Stimulated activated naive CD8-positive, alpha-beta T cell treated with anti-CD3 and anti-CD28 coated beads, Interleukin-15, Interleukin-2, amounts not matched to agents 100 ng/mL and 50 ng/mL, for 24 hours (primary cell): ENCODE measurements around the gene LEFTY1.

ENCODE experiments used
- H3K27ac Mint-ChIP-seq: one replicate; pipeline ENCODE4 v1.8.0; 2021; ENCODE audit warnings: mild to moderate bottlenecking, mixed read lengths
- H3K27me3 Mint-ChIP-seq: one replicate; pipeline ENCODE4 v1.8.0; 2021; ENCODE audit warnings: mixed read lengths
- H3K36me3 Mint-ChIP-seq: one replicate; pipeline ENCODE4 v1.8.0; 2021; ENCODE audit warnings: low read depth, mixed read lengths
- H3K4me1 Mint-ChIP-seq: one replicate; pipeline ENCODE4 v1.8.0; 2021; ENCODE audit warnings: low read depth, mixed read lengths
- H3K4me3 Mint-ChIP-seq: one replicate; pipeline ENCODE4 v1.8.0; 2021; ENCODE audit warnings: mild to moderate bottlenecking, mixed read lengths
- H3K9me3 Mint-ChIP-seq: one replicate; pipeline ENCODE4 v1.8.0; 2021; ENCODE audit warnings: mixed read lengths

The LEFTY1 gene

GRCh38 chr1:225860876-225861441, 28.0 kb downstream of the LEFTY1 start:
- H3K9me3 Mint-ChIP-seq, result no peaks in the 10 kb centered on the region
- H3K36me3 Mint-ChIP-seq, result peaks cover 41% of the 10 kb centered on the region
- no peak overlapping the region for H3K4me3 Mint-ChIP-seq

GRCh38 chr1:225860107-225860506, 28.8 kb downstream of the LEFTY1 start:
- no peaks in the 10 kb centered on the region for H3K9me3 Mint-ChIP-seq
- no peak overlapping the region for H3K4me3 Mint-ChIP-seq
- no peaks in the 10 kb centered on the region for H3K27me3 Mint-ChIP-seq
- peaks cover 22% of the 10 kb centered on the region for H3K4me1 Mint-ChIP-seq
- no peak overlapping the region for H3K27ac Mint-ChIP-seq
- H3K36me3 Mint-ChIP-seq, result peaks cover 43% of the 10 kb centered on the region

More at GRCh38 chr1:225860876-225861441, 28.0 kb downstream of the LEFTY1 start:
- H3K27me3 Mint-ChIP-seq, result no peaks in the 10 kb centered on the region
- H3K27ac Mint-ChIP-seq, result no peak overlapping the region
- H3K4me1 Mint-ChIP-seq, result peaks cover 26% of the 10 kb centered on the region

GRCh38 chr1:225859151-225859550, 29.8 kb downstream of the LEFTY1 start:
- no peak overlapping the region for H3K27ac Mint-ChIP-seq
- no peaks in the 10 kb centered on the region for H3K27me3 Mint-ChIP-seq
- H3K4me3 Mint-ChIP-seq, result no peak overlapping the region
- peaks cover 46% of the 10 kb centered on the region for H3K36me3 Mint-ChIP-seq
- H3K4me1 Mint-ChIP-seq, result peaks cover 17% of the 10 kb centered on the region
- no peaks in the 10 kb centered on the region for H3K9me3 Mint-ChIP-seq

GRCh38 chr1:225857256-225857655, 31.7 kb downstream of the LEFTY1 start:
- no peak overlapping the region for H3K4me3 Mint-ChIP-seq
- H3K36me3 Mint-ChIP-seq, result peaks cover 51% of the 10 kb centered on the region
- H3K27ac Mint-ChIP-seq, result no peak overlapping the region
- H3K4me1 Mint-ChIP-seq, result peaks cover 22% of the 10 kb centered on the region
- H3K27me3 Mint-ChIP-seq, result no peaks in the 10 kb centered on the region
- H3K9me3 Mint-ChIP-seq, result no peaks in the 10 kb centered on the region

- peaks cover 47% of the 10 kb centered on the region for H3K36me3 Mint-ChIP-seq
- H3K27ac Mint-ChIP-seq, result no peak overlapping the region
- no peaks in the 10 kb centered on the region for H3K27me3 Mint-ChIP-seq
- no peaks in the 10 kb centered on the region for H3K9me3 Mint-ChIP-seq
- no peak overlapping the region for H3K4me3 Mint-ChIP-seq
- H3K4me1 Mint-ChIP-seq, result peaks cover 37% of the 10 kb centered on the region
These were observed 33.2 kb downstream of the LEFTY1 start for GRCh38 chr1:225855503-225856300.

GRCh38 chr1:225853441-225853840, 35.5 kb downstream of the LEFTY1 start:
- H3K9me3 Mint-ChIP-seq, result no peaks in the 10 kb centered on the region
- H3K4me1 Mint-ChIP-seq, result peaks cover 58% of the 10 kb centered on the region
- peaks cover 39% of the 10 kb centered on the region for H3K36me3 Mint-ChIP-seq
- H3K27me3 Mint-ChIP-seq, result no peaks in the 10 kb centered on the region
- no peak overlapping the region for H3K27ac Mint-ChIP-seq
- H3K4me3 Mint-ChIP-seq, result no peak overlapping the region

GRCh38 chr1:225852413-225853124, 36.4 kb downstream of the LEFTY1 start:
- Mint-ChIP-seq H3K27me3 (no peaks in the 10 kb centered on the region), H3K27ac (peak overlapping the region; percentile 37), H3K4me3 (no peak overlapping the region), H3K4me1 (peaks cover 67% of the 10 kb centered on the region), H3K36me3 (peaks cover 35% of the 10 kb centered on the region), H3K9me3 (no peaks in the 10 kb centered on the region)

- H3K4me1 Mint-ChIP-seq, result peaks cover 68% of the 10 kb centered on the region
- H3K36me3 Mint-ChIP-seq, result peaks cover 35% of the 10 kb centered on the region
- no peaks in the 10 kb centered on the region for H3K9me3 Mint-ChIP-seq
- no peaks in the 10 kb centered on the region for H3K27me3 Mint-ChIP-seq
- no peak overlapping the region for H3K4me3 Mint-ChIP-seq
- peak overlapping the region; percentile 81 for H3K27ac Mint-ChIP-seq
These were observed 37.1 kb downstream of the LEFTY1 start for GRCh38 chr1:225851805-225852204.

GRCh38 chr1:225850370-225850769, 38.6 kb downstream of the LEFTY1 start:
- Mint-ChIP-seq H3K27ac (no peak overlapping the region), H3K36me3 (peaks cover 22% of the 10 kb centered on the region), H3K9me3 (no peaks in the 10 kb centered on the region), H3K27me3 (no peaks in the 10 kb centered on the region), H3K4me1 (peaks cover 60% of the 10 kb centered on the region), H3K4me3 (no peak overlapping the region)

GRCh38 chr1:225849925-225850324, 39.0 kb downstream of the LEFTY1 start:
- Mint-ChIP-seq H3K4me3 (no peak overlapping the region), H3K9me3 (no peaks in the 10 kb centered on the region), H3K27me3 (no peaks in the 10 kb centered on the region), H3K27ac (peak overlapping the region; percentile 42), H3K36me3 (peaks cover 20% of the 10 kb centered on the region), H3K4me1 (peaks cover 60% of the 10 kb centered on the region)

GRCh38 chr1:225848030-225848955, 40.7 kb downstream of the LEFTY1 start:
- Mint-ChIP-seq H3K36me3 (peaks cover 12% of the 10 kb centered on the region), H3K9me3 (no peaks in the 10 kb centered on the region), H3K4me1 (peaks cover 56% of the 10 kb centered on the region)

GRCh38 chr1:225847610-225848009, 41.3 kb downstream of the LEFTY1 start:
- H3K4me1 Mint-ChIP-seq, result peaks cover 52% of the 10 kb centered on the region
- no peak overlapping the region for H3K27ac Mint-ChIP-seq
- H3K4me3 Mint-ChIP-seq, result no peak overlapping the region
- H3K27me3 Mint-ChIP-seq, result no peaks in the 10 kb centered on the region
- no peaks in the 10 kb centered on the region for H3K9me3 Mint-ChIP-seq
- H3K36me3 Mint-ChIP-seq, result peaks cover 9% of the 10 kb centered on the region

More at GRCh38 chr1:225848030-225848955, 40.7 kb downstream of the LEFTY1 start:
- no peaks in the 10 kb centered on the region for H3K27me3 Mint-ChIP-seq
- peak overlapping the region; percentile 17 for H3K4me3 Mint-ChIP-seq
- H3K27ac Mint-ChIP-seq, result peak overlapping the region; percentile 27

GRCh38 chr1:225846331-225847310, 42.3 kb downstream of the LEFTY1 start:
- Mint-ChIP-seq H3K4me1 (peaks cover 45% of the 10 kb centered on the region), H3K27ac (no peak overlapping the region), H3K27me3 (no peaks in the 10 kb centered on the region), H3K9me3 (no peaks in the 10 kb centered on the region), H3K36me3 (peaks cover under 1% of the 10 kb centered on the region), H3K4me3 (no peak overlapping the region)
